Activated T-helper 1 cell treated with anti-CD3 and anti-CD28 coated beads, Interleukin-12 subunit alpha, Interleukin-12 subunit beta, Interleukin-2, Interleukin-4 antibody, amounts not matched to agents 30 ng/mL and 10 ng/mL and 1 ng/mL, durations not matched to agents 14 hours and 24 hours and 36 hours (primary cell): ENCODE results near the gene XK. TPM values are rescaled to one million over a fixed set of nuclear protein-coding genes. Genes with fewer than 3 reads are reported as not detected.
A peak's percentile ranks its signal among the peaks of the same experiment; 100 is the strongest.

Experiments
- DNase-seq: peaks from one replicate; pipeline ENCODE4 v3.0.0; 2021; ENCODE audit warnings: low spot score
- H3K27ac Mint-ChIP-seq: one replicate; pipeline ENCODE4 v1.8.0; 2021; ENCODE audit warnings: mild to moderate bottlenecking, mixed read lengths
- H3K27me3 Mint-ChIP-seq: one replicate; pipeline ENCODE4 v1.8.0; 2022; ENCODE audit warnings: mild to moderate bottlenecking, moderate library complexity, mixed read lengths; ENCODE audit not compliant: insufficient read depth
- H3K36me3 Mint-ChIP-seq: one replicate; pipeline ENCODE4 v1.8.0; 2021; ENCODE audit warnings: low read depth, mixed read lengths
- H3K4me1 Mint-ChIP-seq: one replicate; pipeline ENCODE4 v1.8.0; 2021; ENCODE audit warnings: low read depth, mixed read lengths
- H3K4me3 Mint-ChIP-seq: one replicate; pipeline ENCODE4 v1.8.0; 2021; ENCODE audit warnings: mild to moderate bottlenecking, moderate library complexity, mixed read lengths
- H3K9me3 Mint-ChIP-seq: one replicate; pipeline ENCODE4 v1.8.0; 2021; ENCODE audit warnings: mixed read lengths
- intact Hi-C: fragments of 100-400 bp; cut with micrococcal nuclease; formaldehyde crosslinking; loops from one replicate; pipeline ENCODE4 v1.15.1; 2024
- total RNA-seq: library from RNA; stranded (reverse); gene quantifications from 2 replicates; pipeline ENCODE4 v1.2.3, GENCODE V29; 2022

XK gene
- total RNA-seq, 1 donor from 2014 or later = 0.39 TPM

- no peaks in the 10 kb centered on the region for H3K36me3 Mint-ChIP-seq
- peaks cover 29% of the 10 kb centered on the region for H3K4me1 Mint-ChIP-seq
- peaks cover 12% of the 10 kb centered on the region for H3K27me3 Mint-ChIP-seq
- peak overlapping the region; percentile 45 for H3K4me3 Mint-ChIP-seq
- H3K27ac Mint-ChIP-seq = peak overlapping the region; percentile 78
- peaks cover 4% of the 10 kb centered on the region for H3K9me3 Mint-ChIP-seq
- intact Hi-C loops = loop anchor here (1.0 to 10.0 kb wide), 7 partner anchors 9 to 1058 kb away; partner anchors contain the start of genes DYNLT3, MID1IP1 and XK
- DNase-seq = no peak
Measured at GRCh38 chrX:37746218-37746941, 60.8 kb downstream of the XK start.

GRCh38 chrX:37746951-37747350, 61.4 kb downstream of the XK start:
- Mint-ChIP-seq H3K27me3 (peaks cover 8% of the 10 kb centered on the region), H3K27ac (peak overlapping the region; percentile 78), H3K36me3 (no peaks in the 10 kb centered on the region), H3K4me1 (peaks cover 34% of the 10 kb centered on the region), H3K4me3 (peak overlapping the region; percentile 45), H3K9me3 (peaks cover 7% of the 10 kb centered on the region)
- intact Hi-C loops = loop anchor here (1.0 to 10.0 kb wide), 7 partner anchors 8 to 1058 kb away; partner anchors contain the start of genes DYNLT3, MID1IP1 and XK
- no peak for DNase-seq

- peaks cover 7% of the 10 kb centered on the region for H3K9me3 Mint-ChIP-seq
- H3K27me3 Mint-ChIP-seq = peaks cover 3% of the 10 kb centered on the region
- no peaks in the 10 kb centered on the region for H3K36me3 Mint-ChIP-seq
- DNase-seq = no peak
- H3K4me1 Mint-ChIP-seq = peaks cover 15% of the 10 kb centered on the region
- H3K4me3 Mint-ChIP-seq = no peak overlapping the region
- intact Hi-C loops = no loop called here
- no peak overlapping the region for H3K27ac Mint-ChIP-seq
Measured at GRCh38 chrX:37752281-37752680, 66.7 kb downstream of the XK start.

GRCh38 chrX:37752936-37753335, 67.3 kb downstream of the XK start:
- intact Hi-C loops = loop anchor here (1.0 kb wide), 1 partner anchor 224 kb away; no protein-coding TSS in a partner anchor
- no peak overlapping the region for H3K4me3 Mint-ChIP-seq

GRCh38 chrX:37753384-37753783, 67.8 kb downstream of the XK start:
- DNase-seq = no peak
- Mint-ChIP-seq H3K27ac (no peak overlapping the region), H3K27me3 (peaks cover 4% of the 10 kb centered on the region), H3K9me3 (peaks cover 7% of the 10 kb centered on the region), H3K4me3 (no peak overlapping the region), H3K4me1 (peaks cover 13% of the 10 kb centered on the region), H3K36me3 (no peaks in the 10 kb centered on the region)
- intact Hi-C loops = loop anchor here (1.0 kb wide), 1 partner anchor 224 kb away; no protein-coding TSS in a partner anchor

More at GRCh38 chrX:37752936-37753335, 67.3 kb downstream of the XK start:
- H3K36me3 Mint-ChIP-seq = no peaks in the 10 kb centered on the region
- peaks cover 4% of the 10 kb centered on the region for H3K27me3 Mint-ChIP-seq
- H3K4me1 Mint-ChIP-seq = peaks cover 15% of the 10 kb centered on the region
- H3K9me3 Mint-ChIP-seq = peaks cover 7% of the 10 kb centered on the region
- no peak for DNase-seq
- no peak overlapping the region for H3K27ac Mint-ChIP-seq

- H3K36me3 Mint-ChIP-seq = no peaks in the 10 kb centered on the region
- H3K27ac Mint-ChIP-seq = no peak overlapping the region
- H3K27me3 Mint-ChIP-seq = peaks cover 1% of the 10 kb centered on the region
- peaks cover 7% of the 10 kb centered on the region for H3K9me3 Mint-ChIP-seq
- no peak for DNase-seq
- intact Hi-C loops = loop anchor here (2.0 kb wide), 2 partner anchors 22 to 92 kb away; partner anchors contain the start of gene DYNLT3
- no peak overlapping the region for H3K4me3 Mint-ChIP-seq
- H3K4me1 Mint-ChIP-seq = peaks cover 8% of the 10 kb centered on the region
Measured at GRCh38 chrX:37754516-37754915, 68.9 kb downstream of the XK start.

- Mint-ChIP-seq H3K36me3 (no peaks in the 10 kb centered on the region), H3K4me1 (peaks cover 8% of the 10 kb centered on the region), H3K4me3 (no peak overlapping the region), H3K9me3 (peaks cover 7% of the 10 kb centered on the region), H3K27ac (no peak overlapping the region), H3K27me3 (peaks cover 1% of the 10 kb centered on the region)
- DNase-seq = peak; percentile 20
- intact Hi-C loops = loop anchor here (1.0 to 2.0 kb wide), 3 partner anchors 9 to 92 kb away; partner anchors contain the start of gene DYNLT3
Measured at GRCh38 chrX:37755025-37755424, 69.4 kb downstream of the XK start.

- H3K27ac Mint-ChIP-seq = no peak overlapping the region
- intact Hi-C loops = no loop called here
- H3K36me3 Mint-ChIP-seq = no peaks in the 10 kb centered on the region
- no peaks in the 10 kb centered on the region for H3K4me1 Mint-ChIP-seq
- peaks cover 1% of the 10 kb centered on the region for H3K27me3 Mint-ChIP-seq
- no peaks in the 10 kb centered on the region for H3K9me3 Mint-ChIP-seq
- DNase-seq = no peak
- no peak overlapping the region for H3K4me3 Mint-ChIP-seq
Measured at GRCh38 chrX:37757082-37757481, 71.5 kb downstream of the XK start.

- H3K4me1 Mint-ChIP-seq = no peaks in the 10 kb centered on the region
- peaks cover 1% of the 10 kb centered on the region for H3K27me3 Mint-ChIP-seq
- DNase-seq = no peak
- H3K4me3 Mint-ChIP-seq = no peak overlapping the region
- H3K36me3 Mint-ChIP-seq = no peaks in the 10 kb centered on the region
- H3K9me3 Mint-ChIP-seq = no peaks in the 10 kb centered on the region
- intact Hi-C loops = no loop called here
- no peak overlapping the region for H3K27ac Mint-ChIP-seq
Measured at GRCh38 chrX:37759351-37759750, 73.8 kb downstream of the XK start.

- no peak for DNase-seq
- intact Hi-C loops = no loop called here
- peaks cover 1% of the 10 kb centered on the region for H3K27me3 Mint-ChIP-seq
- no peak overlapping the region for H3K4me3 Mint-ChIP-seq
- no peaks in the 10 kb centered on the region for H3K36me3 Mint-ChIP-seq
- no peaks in the 10 kb centered on the region for H3K4me1 Mint-ChIP-seq
- H3K9me3 Mint-ChIP-seq = no peaks in the 10 kb centered on the region
- no peak overlapping the region for H3K27ac Mint-ChIP-seq
Measured at GRCh38 chrX:37759878-37760418, 74.4 kb downstream of the XK start.

GRCh38 chrX:37763400-37763799, 77.8 kb downstream of the XK start:
- peaks cover 4% of the 10 kb centered on the region for H3K9me3 Mint-ChIP-seq
- intact Hi-C loops = no loop called here
- H3K4me3 Mint-ChIP-seq = no peak overlapping the region
- no peak overlapping the region for H3K27ac Mint-ChIP-seq
- no peaks in the 10 kb centered on the region for H3K27me3 Mint-ChIP-seq
- H3K36me3 Mint-ChIP-seq = no peaks in the 10 kb centered on the region
- no peak for DNase-seq
- peaks cover 10% of the 10 kb centered on the region for H3K4me1 Mint-ChIP-seq

GRCh38 chrX:37765507-37765906, 79.9 kb downstream of the XK start:
- H3K4me3 Mint-ChIP-seq = no peak overlapping the region
- H3K9me3 Mint-ChIP-seq = peaks cover 4% of the 10 kb centered on the region
- no peaks in the 10 kb centered on the region for H3K36me3 Mint-ChIP-seq
- H3K4me1 Mint-ChIP-seq = peaks cover 10% of the 10 kb centered on the region
- DNase-seq = no peak
- intact Hi-C loops = no loop called here
- H3K27ac Mint-ChIP-seq = no peak overlapping the region
- H3K27me3 Mint-ChIP-seq = no peaks in the 10 kb centered on the region

GRCh38 chrX:37767430-37767829, 81.8 kb downstream of the XK start:
- H3K4me1 Mint-ChIP-seq = peaks cover 10% of the 10 kb centered on the region
- no peak overlapping the region for H3K4me3 Mint-ChIP-seq
- DNase-seq = no peak
- no peaks in the 10 kb centered on the region for H3K27me3 Mint-ChIP-seq
- no peaks in the 10 kb centered on the region for H3K36me3 Mint-ChIP-seq
- peaks cover 4% of the 10 kb centered on the region for H3K9me3 Mint-ChIP-seq
- no peak overlapping the region for H3K27ac Mint-ChIP-seq
- intact Hi-C loops = no loop called here
